Naive thymus-derived CD8-positive, alpha-beta T cell (primary cell): ENCODE results near the gene GRM4. TPM values are rescaled to one million over a fixed set of nuclear protein-coding genes. Genes with fewer than 3 reads are reported as not detected.
"Not testable (repeated sequence)": the region's sequence is repeated elsewhere in the genome, so short reads cannot be mapped to it uniquely, and the experiment has no call there.

Experiments used
- ATAC-seq, 2 donors: fragments of 150-1000 bp; cut with Tn5 transposase in 1 of 2; sonication (Bioruptor Pico), chemical (Tn5 transposase) in 1 of 2; 1 replicate in 1 of 2; 2 replicates in 1 of 2; pipeline ENCODE4 v1.10.0; 2021; ENCODE audit warnings: mild to moderate bottlenecking in 2 of 2, moderate library complexity in 2 of 2
- POLR2A ChIA-PET: fragments of 350-600 bp; sonication (Branson Sonifier 250); formaldehyde crosslinking; loops from one replicate; lab custom pipeline; 2021; ENCODE audit warnings: antibody characterized with exemption; lab: Charles Lee
- DNase-seq, 10 donors: peaks; one replicate each; pipeline versions ENCODE4 v3.0.0 to v3.0.0-alpha.2; 2020 to 2022
- H3K27ac Mint-ChIP-seq, 10 donors: one replicate each; pipeline ENCODE4 v1.8.0; 2020 to 2022; ENCODE audit warnings: mild to moderate bottlenecking in 10 of 10, mixed read lengths in 10 of 10, moderate library complexity in 4 of 10, inconsistent platforms in 1 of 10
- H3K27me3 Mint-ChIP-seq, 5 donors: one replicate each; pipeline ENCODE4 v1.8.0; 2021 to 2022; ENCODE audit warnings: mixed read lengths in 5 of 5
- H3K36me3 Mint-ChIP-seq, 3 donors: one replicate each; pipeline ENCODE4 v1.8.0; 2020 to 2022; ENCODE audit warnings: mixed read lengths in 3 of 3, mild to moderate bottlenecking in 2 of 3, inconsistent platforms in 1 of 3
- H3K4me1 Mint-ChIP-seq, 4 donors: one replicate each; pipeline ENCODE4 v1.8.0; 2021 to 2022; ENCODE audit warnings: mixed read lengths in 4 of 4
- H3K4me3 Mint-ChIP-seq, 10 donors: one replicate each; pipeline ENCODE4 v1.8.0; 2020 to 2022; ENCODE audit warnings: mild to moderate bottlenecking in 10 of 10, mixed read lengths in 10 of 10, moderate library complexity in 6 of 10, inconsistent platforms in 1 of 10
- H3K9me3 Mint-ChIP-seq, 9 donors: one replicate each; pipeline ENCODE4 v1.8.0; 2020 to 2022; ENCODE audit warnings: mixed read lengths in 9 of 9, mild to moderate bottlenecking in 3 of 9, inconsistent platforms in 1 of 9, moderate library complexity in 1 of 9
- polyA plus RNA-seq, 3 donors: library from polyadenylated mRNA; unstranded; fragments of 300-500 nt; fragmentation: Illumina TruSeq; gene quantifications; one replicate each; pipeline ENCODE4 v1.2.3, GENCODE V29; 2021
- total RNA-seq, 8 experiments: library from RNA in 2 of 8; stranded (reverse) in 2 of 8; gene quantifications; one replicate each; pipeline ENCODE4 v1.2.3 and lab custom pipeline; 2021 to 2026

Gene GRM4
- not detected for total RNA-seq
- not detected for polyA plus RNA-seq
- 0 to 0.90 (median 0.47) reads per million in 6 experiments for total RNA-seq (lab: John Stamatoyannopoulos, UW)

DNA sequence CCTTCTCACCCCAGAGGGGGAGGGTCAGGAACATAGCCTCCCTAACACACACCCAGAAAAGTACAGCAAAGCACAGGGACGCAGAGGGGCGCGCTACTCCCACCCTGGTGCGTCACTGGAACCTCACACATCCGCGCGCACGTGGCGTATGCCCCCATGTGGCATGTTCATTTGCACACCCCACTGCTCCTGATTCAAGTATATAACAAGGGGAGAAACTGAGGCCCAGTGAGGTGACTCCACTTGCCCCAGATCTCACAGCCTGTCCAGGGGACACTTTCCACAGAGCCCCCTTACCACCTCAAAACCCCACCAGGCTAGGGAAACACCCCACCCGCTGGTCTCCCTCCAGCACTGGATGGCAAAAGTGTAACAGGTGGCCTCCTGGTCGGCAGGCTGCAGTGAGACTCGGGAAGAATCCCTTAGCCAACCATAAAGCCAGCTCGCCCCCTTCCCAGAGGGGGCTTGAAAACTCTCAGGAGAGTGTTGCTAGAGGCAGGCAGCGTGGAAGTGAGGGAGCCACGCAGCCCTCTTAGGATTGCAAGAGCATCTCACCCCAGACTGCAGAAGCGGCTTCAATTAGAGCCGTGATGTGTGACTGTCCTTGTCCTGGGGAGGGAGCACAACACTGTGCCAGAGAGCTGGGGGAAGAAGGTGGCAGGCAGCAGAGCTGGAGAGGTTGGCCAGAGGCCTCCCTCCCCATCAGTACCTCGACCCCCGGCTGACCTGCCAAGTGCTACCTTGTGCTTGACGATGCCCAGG lies at the start of gene GRM4:
Gene GRM4, minus strand, starts transcription at position 67 of the 762 bp plus-strand sequence. CDS start 12,591 bp downstream, outside the sequence.
- Mint-ChIP-seq H3K27me3 (peaks cover 24 to 56% (median 39%) of the 10 kb centered on the region in 5 donors), H3K4me3 (peak within 1 kb of the TSS; percentile 71 to 90 (median 82)), H3K9me3 (no peaks in the 10 kb centered on the region), H3K4me1 (peaks cover 14 to 25% (median 22%) of the 10 kb centered on the region in 4 donors), H3K27ac (peak within 1 kb of the TSS in 3 of 10 donors; percentile 25 to 67 (median 26)), H3K36me3 (no peaks in the 10 kb centered on the region)
- DNase-seq = no peak
- ATAC-seq = no peak
- POLR2A ChIA-PET = interaction anchor here (0.6 kb wide), 1 partner anchor 1308 kb away, joined by 3 read pairs; the partner anchor contains the start of gene TAP2

DNA sequence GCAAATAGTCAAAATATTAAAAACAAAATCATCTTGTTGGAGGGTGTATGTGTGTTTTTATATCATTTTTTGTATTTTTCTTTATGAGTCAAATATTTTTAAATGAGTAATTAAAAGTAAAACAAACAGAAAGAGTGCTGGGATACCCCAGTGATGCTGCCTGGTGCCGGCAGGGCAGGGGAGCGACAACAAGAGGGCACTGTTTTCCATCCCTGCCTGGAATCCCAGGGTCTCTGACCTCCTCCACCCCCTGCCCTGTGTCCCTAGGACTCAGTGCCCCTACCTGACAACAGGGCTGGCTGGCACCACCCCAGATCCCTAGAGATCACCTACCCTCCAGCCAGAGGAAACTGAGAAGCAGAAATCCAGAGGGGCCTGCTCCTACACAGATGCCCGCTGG lies 48.9 kb upstream of the GRM4 start:
- no peak for ATAC-seq
- no peak for DNase-seq
- Mint-ChIP-seq H3K4me3 (peak overlapping the region in 3 of 10 donors; percentile 6 to 44 (median 16)), H3K4me1 (peaks cover 6 to 17% (median 15%) of the 10 kb centered on the region in 4 donors), H3K27me3 (no peaks in the 10 kb centered on the region), H3K9me3 (no peaks in the 10 kb centered on the region), H3K36me3 (no peaks in the 10 kb centered on the region), H3K27ac (peak overlapping the region in 3 of 10 donors; percentile 7 to 61 (median 33))
- POLR2A ChIA-PET = no interaction called here

DNA sequence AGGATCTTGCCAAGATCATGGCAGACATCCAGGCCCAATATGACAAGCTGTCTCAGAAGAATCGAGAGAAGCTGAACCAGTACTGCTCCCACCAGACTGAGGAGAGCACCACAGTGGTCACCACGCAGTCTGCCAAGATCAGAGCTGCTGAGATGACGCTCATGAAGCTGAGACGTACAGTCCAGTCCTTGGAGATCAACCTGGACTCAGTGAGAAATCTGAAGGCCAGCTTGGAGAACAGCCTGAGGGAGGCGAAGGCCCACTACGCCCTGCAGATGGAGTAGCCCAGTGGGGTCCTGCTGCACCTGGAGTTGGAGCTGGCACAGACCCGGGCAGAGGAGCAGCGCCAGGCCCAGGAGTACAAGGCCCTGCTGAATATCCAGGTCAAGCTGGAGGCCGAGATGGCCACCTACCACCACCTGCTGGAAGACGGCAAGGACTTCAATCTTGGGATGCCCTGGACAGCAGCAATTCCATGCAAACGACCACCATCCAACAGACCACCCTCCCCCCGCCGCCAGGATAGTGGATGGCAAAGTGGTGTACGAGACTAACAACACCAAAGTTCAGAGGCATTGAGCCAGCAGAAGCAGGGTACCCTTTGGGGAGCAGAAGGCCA lies 44.7 kb upstream of the GRM4 start:
- H3K4me1 Mint-ChIP-seq = peaks cover 8 to 14% (median 11%) of the 10 kb centered on the region in 4 donors
- POLR2A ChIA-PET = interaction anchor here (1.0 to 1.5 kb wide), 4 partner anchors 13 to 234 kb away, joined by 3 to 11 read pairs (median 4); partner anchors contain the start of gene HMGA1
- peak; percentile 14 to 35 for ATAC-seq

DNA sequence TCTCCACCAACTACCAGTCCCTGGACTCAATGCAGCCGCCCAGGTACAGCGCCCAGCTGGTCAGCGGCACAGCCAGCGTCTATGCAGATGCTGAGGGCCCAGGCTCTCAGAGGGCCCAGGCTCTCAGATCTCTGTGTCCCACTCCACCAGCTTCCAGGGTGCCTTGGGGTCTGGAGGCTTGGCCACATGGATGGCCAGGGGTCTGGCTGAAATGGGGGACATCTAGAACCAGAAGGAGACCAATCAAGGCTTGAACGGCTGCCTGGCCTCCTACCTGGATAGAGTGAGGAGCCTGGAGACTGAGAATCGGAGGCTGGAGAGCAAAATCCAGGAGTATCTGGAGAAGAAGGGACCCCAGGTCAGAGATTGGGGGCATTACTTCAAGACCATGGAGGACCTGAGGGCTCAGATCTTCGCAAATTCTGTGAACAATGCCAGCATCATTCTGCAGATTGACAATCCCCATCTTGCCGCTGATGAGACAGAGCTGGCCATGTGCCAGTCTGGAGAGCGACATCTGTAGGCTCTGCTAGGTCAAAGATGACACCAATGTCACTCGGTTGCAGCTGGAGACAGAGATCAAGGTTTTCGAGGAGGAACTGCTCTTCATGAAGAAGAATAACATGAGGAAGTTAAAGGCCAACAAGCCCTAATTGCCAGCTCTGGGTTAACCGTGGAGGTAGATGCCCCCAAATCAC lies 44.1 kb upstream of the GRM4 start:
- H3K9me3 Mint-ChIP-seq = no peaks in the 10 kb centered on the region
- peaks cover 8 to 15% (median 11%) of the 10 kb centered on the region in 4 donors for H3K4me1 Mint-ChIP-seq
- peak overlapping the region in 8 of 10 donors; percentile 13 to 84 (median 50) for H3K27ac Mint-ChIP-seq
- H3K27me3 Mint-ChIP-seq = no peaks in the 10 kb centered on the region
- POLR2A ChIA-PET = interaction anchor here (1.0 to 1.5 kb wide), 4 partner anchors 26 to 234 kb away, joined by 3 to 11 read pairs (median 5); partner anchors contain the start of gene HMGA1
- ATAC-seq (peak; percentile 94), DNase-seq (peak; percentile 24 to 84 (median 58))
- no peaks in the 10 kb centered on the region for H3K36me3 Mint-ChIP-seq
- H3K4me3 Mint-ChIP-seq = no peak overlapping the region

More for the DNA sequence above, 44.7 kb upstream of the GRM4 start:
- no peaks in the 10 kb centered on the region for H3K27me3 Mint-ChIP-seq
- H3K27ac Mint-ChIP-seq = peak overlapping the region in 8 of 10 donors; percentile 15 to 84 (median 62)
- no peak overlapping the region for H3K4me3 Mint-ChIP-seq
- no peak for DNase-seq
- H3K36me3 Mint-ChIP-seq = no peaks in the 10 kb centered on the region
- H3K9me3 Mint-ChIP-seq = no peaks in the 10 kb centered on the region

DNA sequence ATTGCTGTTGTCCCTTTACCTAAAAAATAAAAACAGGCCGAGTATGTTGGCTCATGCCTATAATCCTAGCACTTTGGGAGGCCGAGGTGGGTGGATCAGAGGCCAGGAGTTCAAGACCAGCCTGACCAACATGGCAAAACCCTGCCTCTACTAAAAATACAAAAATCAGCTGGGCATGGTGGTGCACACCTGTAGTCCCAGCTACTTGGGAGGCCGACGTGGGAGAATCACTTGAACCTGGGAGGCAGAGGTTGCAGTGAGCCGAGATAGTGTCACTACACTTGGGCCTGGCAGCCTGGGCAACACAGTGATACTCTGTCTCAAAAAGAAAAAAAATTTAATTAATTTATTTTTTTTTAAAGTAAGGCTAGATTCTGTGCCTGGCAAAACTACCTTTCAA lies 38.8 kb upstream of the GRM4 start:
- not testable (repeated sequence) for ATAC-seq, DNase-seq, H3K36me3 Mint-ChIP-seq, H3K27me3 Mint-ChIP-seq, H3K27ac Mint-ChIP-seq
- peaks cover 17 to 37% (median 32%) of the 10 kb centered on the region in 4 donors for H3K4me1 Mint-ChIP-seq
- peaks cover 0 to 17% (median 8%) of the 10 kb centered on the region in 9 donors for H3K9me3 Mint-ChIP-seq
- POLR2A ChIA-PET = interaction anchor here (0.6 kb wide), 1 partner anchor 9 kb away, joined by 3 read pairs; no protein-coding TSS in a partner anchor
- peak overlapping the region in 1 of 10 donors; percentile 14 for H3K4me3 Mint-ChIP-seq

DNA sequence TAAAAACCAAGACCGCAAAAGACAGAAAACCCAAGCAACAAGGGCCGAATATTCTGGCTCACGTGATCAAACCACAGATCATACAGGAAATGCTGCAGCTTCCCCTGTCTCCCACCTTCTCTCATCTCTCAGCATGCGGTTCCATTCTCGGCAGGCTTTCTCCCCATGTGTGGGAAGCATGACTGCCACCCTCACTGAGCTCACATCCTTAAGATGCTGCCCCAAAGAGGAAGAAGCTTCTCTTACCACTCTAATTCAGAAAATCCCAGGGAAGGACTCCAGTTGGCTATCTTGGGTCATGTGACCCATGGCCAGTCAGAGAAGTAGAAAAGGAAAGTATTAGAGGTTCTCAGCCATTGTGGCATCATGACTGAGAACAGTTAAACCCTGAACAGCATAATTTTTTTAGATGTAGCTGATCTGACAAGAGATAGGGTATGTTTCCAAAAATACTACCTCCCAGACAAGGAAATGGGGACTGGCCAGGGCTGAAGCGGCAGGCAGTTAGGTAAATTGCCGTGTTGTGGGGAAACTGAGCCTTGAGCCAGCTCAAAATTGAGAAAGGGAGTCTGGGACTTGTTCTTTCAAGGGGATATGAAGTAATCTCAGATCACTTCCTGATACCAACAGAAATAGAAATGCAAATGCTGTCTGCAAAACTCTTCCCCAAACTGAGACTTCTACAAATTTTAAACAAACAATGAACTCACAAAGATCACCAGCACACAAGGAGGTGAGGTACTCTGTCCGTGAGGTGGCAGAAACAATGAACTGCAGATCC lies 37.1 kb upstream of the GRM4 start:
- peak; percentile 94 to 98 for ATAC-seq
- H3K27me3 Mint-ChIP-seq = no peaks in the 10 kb centered on the region
- peaks cover 17 to 50% (median 36%) of the 10 kb centered on the region in 4 donors for H3K4me1 Mint-ChIP-seq
- H3K9me3 Mint-ChIP-seq = peaks cover 0 to 17% (median 8%) of the 10 kb centered on the region in 9 donors
- peak overlapping the region; percentile 6 to 94 (median 90) for H3K27ac Mint-ChIP-seq
- peak overlapping the region; percentile 56 to 82 (median 75) for H3K4me3 Mint-ChIP-seq
- POLR2A ChIA-PET = interaction anchor here (0.6 to 2.0 kb wide), 8 partner anchors 11 to 566 kb away, joined by 3 to 12 read pairs (median 4); partner anchors contain the start of genes HMGA1, LEMD2 and RPS10
- DNase-seq = peak in 9 of 10 donors; percentile 53 to 84 (median 70)
- H3K36me3 Mint-ChIP-seq = peaks cover 0 to 5% (median 0%) of the 10 kb centered on the region in 3 donors

DNA sequence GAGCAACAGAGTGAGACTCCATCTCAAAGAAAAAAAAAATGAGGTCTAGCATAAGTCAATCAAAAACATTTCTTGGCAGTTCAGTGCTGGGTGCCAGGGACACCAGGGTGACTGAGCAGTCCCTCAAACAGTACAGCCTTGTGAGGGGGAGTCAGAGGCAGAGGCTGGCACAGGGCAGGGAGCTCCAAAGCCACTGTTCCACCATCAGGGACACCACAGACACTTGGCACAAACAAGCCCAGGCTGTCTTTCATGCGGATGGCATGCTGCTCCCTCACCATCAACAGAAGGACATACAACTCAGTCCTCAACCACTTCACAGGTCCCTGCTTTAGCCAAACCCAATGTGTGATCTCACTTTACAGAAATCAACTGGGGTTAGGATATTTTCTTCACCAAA lies 36.0 kb upstream of the GRM4 start:
- ATAC-seq (peak in 1 of 2 donors; percentile 46), DNase-seq (peak in 2 of 10 donors; percentile 8 to 16)
- peak overlapping the region in 7 of 10 donors; percentile 30 to 70 (median 45) for H3K4me3 Mint-ChIP-seq
- H3K4me1 Mint-ChIP-seq = peaks cover 21 to 54% (median 40%) of the 10 kb centered on the region in 4 donors
- H3K27me3 Mint-ChIP-seq = no peaks in the 10 kb centered on the region
- peaks cover 0 to 17% (median 8%) of the 10 kb centered on the region in 9 donors for H3K9me3 Mint-ChIP-seq
- H3K27ac Mint-ChIP-seq = peak overlapping the region; percentile 67 to 94 (median 86)
- peaks cover 0 to 5% (median 0%) of the 10 kb centered on the region in 3 donors for H3K36me3 Mint-ChIP-seq
- POLR2A ChIA-PET = interaction anchor here (0.6 to 2.0 kb wide), 6 partner anchors 14 to 393 kb away, joined by 3 to 12 read pairs (median 3); partner anchors contain the start of genes LEMD2 and RPS10

DNA sequence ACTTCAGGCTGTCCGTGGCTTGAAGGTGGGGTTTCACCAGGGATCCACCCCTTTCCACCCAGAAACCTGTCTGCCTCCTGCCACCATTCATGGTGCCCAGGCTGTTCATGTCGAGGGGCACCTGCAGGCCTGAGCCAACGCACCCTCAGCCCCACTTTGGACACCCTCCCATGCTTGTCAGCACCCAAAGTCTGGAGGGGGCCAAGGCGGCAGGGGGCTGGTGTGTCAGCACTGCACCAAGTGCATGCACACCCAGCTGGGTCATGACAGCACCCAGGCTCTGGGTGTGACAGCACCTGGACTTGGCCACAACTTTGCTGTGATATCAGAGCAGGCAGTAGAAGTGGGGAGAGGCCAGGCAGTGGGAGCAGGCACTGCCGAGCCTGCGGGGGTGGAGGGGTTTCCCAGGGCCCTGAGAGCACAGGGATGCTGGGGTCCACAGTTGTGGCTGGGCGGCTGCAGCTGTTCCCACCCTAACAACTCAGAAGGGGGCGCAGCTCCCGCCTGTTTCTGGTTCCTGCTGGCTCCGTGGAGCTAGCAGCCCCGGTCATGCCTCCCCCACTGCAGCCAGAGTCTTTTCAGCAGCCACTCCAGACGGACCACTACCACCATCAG lies 33.3 kb upstream of the GRM4 start:
- Mint-ChIP-seq H3K27ac (peak overlapping the region in 5 of 10 donors; percentile 18 to 59 (median 31)), H3K4me3 (peak overlapping the region in 1 of 10 donors; percentile 6), H3K9me3 (peaks cover 0 to 17% (median 8%) of the 10 kb centered on the region in 9 donors), H3K4me1 (peaks cover 27 to 58% (median 40%) of the 10 kb centered on the region in 4 donors), H3K27me3 (no peaks in the 10 kb centered on the region), H3K36me3 (peaks cover 0 to 5% (median 0%) of the 10 kb centered on the region in 3 donors)
- DNase-seq = no peak
- POLR2A ChIA-PET = interaction anchor here (0.7 to 0.8 kb wide), 2 partner anchors 59 to 340 kb away, joined by 3 read pairs; no protein-coding TSS in a partner anchor
- no peak for ATAC-seq

DNA sequence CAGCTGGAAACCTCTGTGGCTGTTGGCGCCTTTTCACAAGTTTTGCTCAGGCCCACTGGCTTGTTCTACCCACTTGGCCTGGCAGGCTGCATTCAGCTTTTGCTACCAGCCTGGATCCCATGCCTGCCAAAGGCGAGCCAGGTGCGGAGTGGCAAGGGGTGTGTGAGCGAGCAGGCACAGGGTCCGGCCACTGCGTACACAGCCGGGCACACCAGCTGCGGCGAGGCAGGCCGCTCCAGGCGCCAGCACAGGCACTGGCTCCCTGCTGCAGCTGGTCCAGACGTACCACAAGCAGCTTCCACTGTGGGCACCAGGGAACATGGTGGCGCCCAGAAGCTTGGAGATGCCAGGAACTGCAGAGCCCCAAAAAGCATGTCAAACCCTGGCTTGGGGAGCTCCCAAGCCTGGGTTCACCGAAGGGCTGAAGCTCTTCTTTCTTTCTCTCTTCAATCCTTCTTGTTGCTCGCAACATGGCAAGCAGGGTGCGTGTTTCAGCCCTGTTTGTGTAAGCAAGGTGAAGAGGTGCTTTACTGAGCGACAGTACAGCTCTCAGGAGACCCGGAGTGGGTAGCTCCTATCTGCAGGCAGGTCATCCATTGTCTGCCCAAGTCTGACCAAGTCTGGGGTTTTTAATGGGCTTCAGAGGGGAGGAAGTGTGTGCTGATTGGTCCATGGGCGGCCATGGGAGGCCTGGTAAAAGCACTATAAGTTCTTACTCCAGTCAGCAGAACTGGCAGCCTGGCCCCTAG lies 32.6 kb upstream of the GRM4 start:
- no peaks in the 10 kb centered on the region for H3K27me3 Mint-ChIP-seq
- peak overlapping the region in 2 of 10 donors; percentile 6 to 38 for H3K4me3 Mint-ChIP-seq
- H3K27ac Mint-ChIP-seq = peak overlapping the region in 6 of 10 donors; percentile 19 to 52 (median 36)
- peaks cover 0 to 2% (median 0%) of the 10 kb centered on the region in 3 donors for H3K36me3 Mint-ChIP-seq
- POLR2A ChIA-PET = interaction anchor here (0.8 to 0.9 kb wide), 2 partner anchors 12 to 340 kb away, joined by 3 read pairs; no protein-coding TSS in a partner anchor
- DNase-seq (no peak), ATAC-seq (no peak)
- H3K4me1 Mint-ChIP-seq = peaks cover 25 to 55% (median 36%) of the 10 kb centered on the region in 4 donors
- peaks cover 0 to 12% (median 6%) of the 10 kb centered on the region in 9 donors for H3K9me3 Mint-ChIP-seq

DNA sequence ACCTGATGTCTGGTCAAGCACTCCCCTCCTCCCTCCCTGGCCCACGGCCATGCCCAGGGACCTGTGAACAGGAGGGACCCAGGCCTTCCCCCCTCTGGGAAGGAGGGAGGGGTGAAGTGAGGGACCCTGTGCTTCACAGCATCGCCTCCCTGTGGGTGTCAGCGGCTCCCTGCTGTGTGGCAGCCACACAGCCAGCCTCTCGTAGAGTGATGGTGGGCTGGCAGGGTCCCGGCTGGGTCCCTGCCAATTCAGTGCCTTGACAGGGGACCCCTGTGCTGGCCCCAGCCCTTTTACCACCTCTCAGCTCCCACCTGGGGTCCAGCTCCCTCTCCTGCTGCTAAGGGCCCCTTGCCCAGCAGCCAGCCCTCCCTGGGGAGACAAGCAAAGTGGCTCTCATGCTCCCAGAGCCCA lies 31.3 kb upstream of the GRM4 start:
- Mint-ChIP-seq H3K27ac (peak overlapping the region in 4 of 10 donors; percentile 4 to 60 (median 20)), H3K9me3 (no peaks in the 10 kb centered on the region), H3K4me3 (no peak overlapping the region), H3K27me3 (no peaks in the 10 kb centered on the region), H3K4me1 (peaks cover 13 to 43% (median 26%) of the 10 kb centered on the region in 4 donors), H3K36me3 (no peaks in the 10 kb centered on the region)
- ATAC-seq (no peak), DNase-seq (no peak)
- POLR2A ChIA-PET = no interaction called here
